ENCODE data around the gene CPXM2. TPM values are rescaled to one million over a fixed set of nuclear protein-coding genes. Genes with fewer than 3 reads are reported as not detected.

The CPXM2 gene
- total RNA-seq, 1 donor from 2014 or later, result not detected

DNA sequence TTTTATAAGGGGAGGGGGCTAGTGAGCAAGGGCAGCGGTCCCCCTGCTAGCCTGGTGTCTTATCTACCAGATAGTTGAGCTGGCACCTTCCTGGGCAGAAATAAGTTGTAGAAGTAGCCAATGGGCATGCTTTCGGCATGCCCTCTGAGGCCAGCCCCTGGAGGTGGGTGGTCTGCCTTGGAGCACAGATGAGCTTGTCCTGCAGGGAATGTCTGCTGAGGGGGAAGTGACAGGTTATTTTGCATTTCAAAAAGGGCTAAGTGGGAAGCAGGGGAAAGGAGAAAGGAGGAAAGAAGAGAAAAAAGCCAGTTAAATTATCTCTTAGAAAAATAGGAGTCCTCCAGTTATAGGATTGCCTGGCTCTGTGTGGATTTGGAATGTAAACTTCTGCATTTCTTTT lies 136.5 kb downstream of the CPXM2 start:
- Mint-ChIP-seq H3K4me3 (no peak overlapping the region), H3K4me1 (no peaks in the 10 kb centered on the region), H3K36me3 (ENCODE audit: low read depth) (no peaks in the 10 kb centered on the region), H3K27ac (no peak overlapping the region), H3K27me3 (peaks cover 9% of the 10 kb centered on the region), H3K9me3 (peaks cover 8% of the 10 kb centered on the region)
- ATAC-seq (ENCODE audit: low read depth) (no peak), DNase-seq (no peak)
- TF ChIP-seq, protein P1, sequence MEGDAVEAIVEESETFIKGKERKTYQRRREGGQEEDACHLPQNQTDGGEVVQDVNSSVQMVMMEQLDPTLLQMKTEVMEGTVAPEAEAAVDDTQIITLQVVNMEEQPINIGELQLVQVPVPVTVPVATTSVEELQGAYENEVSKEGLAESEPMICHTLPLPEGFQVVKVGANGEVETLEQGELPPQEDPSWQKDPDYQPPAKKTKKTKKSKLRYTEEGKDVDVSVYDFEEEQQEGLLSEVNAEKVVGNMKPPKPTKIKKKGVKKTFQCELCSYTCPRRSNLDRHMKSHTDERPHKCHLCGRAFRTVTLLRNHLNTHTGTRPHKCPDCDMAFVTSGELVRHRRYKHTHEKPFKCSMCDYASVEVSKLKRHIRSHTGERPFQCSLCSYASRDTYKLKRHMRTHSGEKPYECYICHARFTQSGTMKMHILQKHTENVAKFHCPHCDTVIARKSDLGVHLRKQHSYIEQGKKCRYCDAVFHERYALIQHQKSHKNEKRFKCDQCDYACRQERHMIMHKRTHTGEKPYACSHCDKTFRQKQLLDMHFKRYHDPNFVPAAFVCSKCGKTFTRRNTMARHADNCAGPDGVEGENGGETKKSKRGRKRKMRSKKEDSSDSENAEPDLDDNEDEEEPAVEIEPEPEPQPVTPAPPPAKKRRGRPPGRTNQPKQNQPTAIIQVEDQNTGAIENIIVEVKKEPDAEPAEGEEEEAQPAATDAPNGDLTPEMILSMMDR (IDR thresholded peaks at IDR 0.05), result no peak
- ChIA-PET POLR2A (no interaction called here), CTCF (no interaction called here)
- intact Hi-C loops (cut with micrococcal nuclease), result no loop called here

DNA sequence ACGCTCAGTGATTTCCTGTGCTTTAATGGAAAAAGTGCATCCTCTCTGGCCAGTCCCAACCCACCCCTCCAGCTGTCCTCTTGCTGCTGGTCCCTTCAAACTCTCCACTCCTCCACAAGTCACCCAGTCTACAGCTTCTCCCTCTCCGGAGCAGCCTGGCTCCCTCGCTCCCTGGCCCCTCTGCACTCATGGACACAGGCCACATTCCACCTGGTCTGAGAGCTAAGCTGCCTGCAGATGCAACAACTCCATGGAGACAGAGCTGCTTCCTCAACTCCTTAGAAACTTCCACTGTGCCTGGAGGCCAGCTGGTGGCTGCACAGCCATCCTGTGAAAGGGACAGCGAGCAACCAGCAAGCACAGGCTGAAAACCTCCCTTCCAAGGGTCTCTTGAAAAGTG lies 137.5 kb downstream of the CPXM2 start:
- ATAC-seq (ENCODE audit: low read depth), result no peak
- DNase-seq, result no peak
- Mint-ChIP-seq H3K27me3 (peaks cover 4% of the 10 kb centered on the region), H3K4me1 (no peaks in the 10 kb centered on the region), H3K9me3 (peaks cover 8% of the 10 kb centered on the region), H3K36me3 (ENCODE audit: low read depth) (no peaks in the 10 kb centered on the region), H3K27ac (no peak overlapping the region), H3K4me3 (no peak overlapping the region)
- TF ChIP-seq, protein P1 (IDR thresholded peaks at IDR 0.05), result no peak
- POLR2A ChIA-PET, result no interaction called here
- CTCF ChIA-PET, result no interaction called here
- intact Hi-C loops (cut with micrococcal nuclease), result no loop called here

GRCh38 chr10:123751342-123752134 lies 140.1 kb downstream of the CPXM2 start:
- DNase-seq (no peak), ATAC-seq (ENCODE audit: low read depth) (no peak)
- Mint-ChIP-seq H3K27me3 (peaks cover 4% of the 10 kb centered on the region), H3K4me3 (no peak overlapping the region), H3K27ac (no peak overlapping the region), H3K9me3 (peaks cover 8% of the 10 kb centered on the region), H3K36me3 (ENCODE audit: low read depth) (no peaks in the 10 kb centered on the region), H3K4me1 (no peaks in the 10 kb centered on the region)
- TF ChIP-seq, protein P1 (IDR thresholded peaks at IDR 0.05), result no peak
- CTCF ChIA-PET, result no interaction called here
- intact Hi-C loops (cut with micrococcal nuclease), result no loop called here
- POLR2A ChIA-PET, result no interaction called here

- H3K4me3 Mint-ChIP-seq, result no peak overlapping the region
- ATAC-seq (ENCODE audit: low read depth), result no peak
- peaks cover 4% of the 10 kb centered on the region for H3K27me3 Mint-ChIP-seq
Measured at GRCh38 chr10:123750901-123751300, 140.7 kb downstream of the CPXM2 start.

GRCh38 chr10:123748711-123749110 lies 142.9 kb downstream of the CPXM2 start:
- TF ChIP-seq, protein P1 (IDR thresholded peaks at IDR 0.05), result no peak
- CTCF ChIA-PET, result no interaction called here
- ATAC-seq (ENCODE audit: low read depth) (no peak), DNase-seq (no peak)
- intact Hi-C loops (cut with micrococcal nuclease), result no loop called here
- no peak overlapping the region for H3K4me3 Mint-ChIP-seq
- POLR2A ChIA-PET, result no interaction called here
- H3K27ac Mint-ChIP-seq, result no peak overlapping the region
- H3K36me3 Mint-ChIP-seq (ENCODE audit: low read depth), result no peaks in the 10 kb centered on the region
- H3K9me3 Mint-ChIP-seq, result peaks cover 8% of the 10 kb centered on the region
- peaks cover 5% of the 10 kb centered on the region for H3K27me3 Mint-ChIP-seq
- H3K4me1 Mint-ChIP-seq, result no peaks in the 10 kb centered on the region

More at GRCh38 chr10:123750901-123751300, 140.7 kb downstream of the CPXM2 start:
- TF ChIP-seq, protein P1 (IDR thresholded peaks at IDR 0.05), result no peak
- intact Hi-C loops (cut with micrococcal nuclease), result no loop called here
- Mint-ChIP-seq H3K27ac (no peak overlapping the region), H3K36me3 (ENCODE audit: low read depth) (no peaks in the 10 kb centered on the region), H3K9me3 (peaks cover 8% of the 10 kb centered on the region), H3K4me1 (no peaks in the 10 kb centered on the region)
- DNase-seq, result no peak
- ChIA-PET POLR2A (no interaction called here), CTCF (no interaction called here)
